ENCODE data around the gene CYFIP2.

DNA sequence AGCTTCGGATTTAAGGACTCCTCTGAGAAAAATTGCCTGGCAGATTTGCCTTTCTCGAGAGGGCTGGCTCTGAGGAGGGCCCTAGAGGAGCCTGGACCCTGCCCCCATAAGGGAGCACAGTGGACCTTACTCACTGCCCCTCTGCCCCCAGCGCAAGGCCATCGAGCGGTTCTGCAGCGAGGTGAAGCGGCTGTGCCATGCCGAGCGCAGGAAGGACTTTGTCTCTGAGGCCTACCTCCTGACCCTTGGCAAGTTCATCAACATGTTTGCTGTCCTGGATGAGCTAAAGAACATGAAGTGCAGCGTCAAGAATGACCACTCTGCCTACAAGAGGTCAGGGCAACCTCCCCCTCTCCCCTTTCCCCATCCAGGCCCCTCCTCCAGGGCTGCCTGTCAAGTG is 34.6 kb downstream of the CYFIP2 start:
- TF ChIP-seq, protein P1, sequence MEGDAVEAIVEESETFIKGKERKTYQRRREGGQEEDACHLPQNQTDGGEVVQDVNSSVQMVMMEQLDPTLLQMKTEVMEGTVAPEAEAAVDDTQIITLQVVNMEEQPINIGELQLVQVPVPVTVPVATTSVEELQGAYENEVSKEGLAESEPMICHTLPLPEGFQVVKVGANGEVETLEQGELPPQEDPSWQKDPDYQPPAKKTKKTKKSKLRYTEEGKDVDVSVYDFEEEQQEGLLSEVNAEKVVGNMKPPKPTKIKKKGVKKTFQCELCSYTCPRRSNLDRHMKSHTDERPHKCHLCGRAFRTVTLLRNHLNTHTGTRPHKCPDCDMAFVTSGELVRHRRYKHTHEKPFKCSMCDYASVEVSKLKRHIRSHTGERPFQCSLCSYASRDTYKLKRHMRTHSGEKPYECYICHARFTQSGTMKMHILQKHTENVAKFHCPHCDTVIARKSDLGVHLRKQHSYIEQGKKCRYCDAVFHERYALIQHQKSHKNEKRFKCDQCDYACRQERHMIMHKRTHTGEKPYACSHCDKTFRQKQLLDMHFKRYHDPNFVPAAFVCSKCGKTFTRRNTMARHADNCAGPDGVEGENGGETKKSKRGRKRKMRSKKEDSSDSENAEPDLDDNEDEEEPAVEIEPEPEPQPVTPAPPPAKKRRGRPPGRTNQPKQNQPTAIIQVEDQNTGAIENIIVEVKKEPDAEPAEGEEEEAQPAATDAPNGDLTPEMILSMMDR (IDR thresholded peaks at IDR 0.05): no peak
- TF ChIP-seq POLR2A (IDR thresholded peaks at IDR 0.05): no peak
